ENCODE data around the gene NKPD1. TPM values are rescaled to one million over a fixed set of nuclear protein-coding genes. Genes with fewer than 3 reads are reported as not detected.

Gene NKPD1
- total RNA-seq, 4 donors from 2014 or later, result 1.2 TPM; not detected in 3

DNA sequence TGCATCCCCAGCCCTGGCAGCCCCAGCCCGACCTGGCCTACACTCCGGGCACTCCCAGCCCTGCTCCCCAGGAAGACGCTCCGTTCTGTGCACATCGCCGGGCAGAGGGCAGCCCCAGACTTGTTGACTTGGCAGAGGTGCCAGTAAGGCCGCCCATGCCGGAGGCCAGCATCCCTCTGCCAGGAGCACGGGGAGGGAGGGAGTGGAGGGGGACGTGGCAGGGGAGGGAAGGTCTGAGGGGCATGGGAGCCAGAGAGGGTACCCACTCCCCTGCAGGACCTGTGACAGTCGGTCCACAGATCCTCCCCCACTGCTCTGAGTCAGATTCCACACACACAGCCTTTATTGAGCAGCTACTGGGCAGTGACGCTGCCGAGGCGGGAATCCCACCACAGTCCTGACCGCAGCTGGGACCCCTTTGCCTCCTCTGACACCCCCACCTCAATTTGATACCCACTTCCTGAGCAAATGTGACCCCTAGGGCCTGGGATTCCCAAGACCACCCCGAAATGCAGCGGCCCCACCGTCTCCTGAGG is 1.9 kb upstream of the NKPD1 start:
- Histone ChIP-seq H3K36me3 (no peaks in the 10 kb centered on the region), H3K27ac (no peak overlapping the region), H3K27me3 (peaks cover 0 to 46% of the 10 kb centered on the region in 2 donors), H3K9me3 (no peaks in the 10 kb centered on the region), H3K4me1 (peaks cover 0 to 20% (median 4%) of the 10 kb centered on the region in 4 donors), H3K4me3 (no peak overlapping the region)
- DNase-seq (ENCODE audit: low spot score in 2 of 2), result no peak
- TF ChIP-seq CTCF (IDR thresholded peaks at IDR 0.05), result no peak
- TF ChIP-seq EP300 (IDR thresholded peaks at IDR 0.05), result no peak
- no peak for TF ChIP-seq POLR2A (IDR thresholded peaks at IDR 0.05)
- 69 to 71% methylated on average over 18 of the region's 18 CpGs for WGBS, 2 donors

DNA sequence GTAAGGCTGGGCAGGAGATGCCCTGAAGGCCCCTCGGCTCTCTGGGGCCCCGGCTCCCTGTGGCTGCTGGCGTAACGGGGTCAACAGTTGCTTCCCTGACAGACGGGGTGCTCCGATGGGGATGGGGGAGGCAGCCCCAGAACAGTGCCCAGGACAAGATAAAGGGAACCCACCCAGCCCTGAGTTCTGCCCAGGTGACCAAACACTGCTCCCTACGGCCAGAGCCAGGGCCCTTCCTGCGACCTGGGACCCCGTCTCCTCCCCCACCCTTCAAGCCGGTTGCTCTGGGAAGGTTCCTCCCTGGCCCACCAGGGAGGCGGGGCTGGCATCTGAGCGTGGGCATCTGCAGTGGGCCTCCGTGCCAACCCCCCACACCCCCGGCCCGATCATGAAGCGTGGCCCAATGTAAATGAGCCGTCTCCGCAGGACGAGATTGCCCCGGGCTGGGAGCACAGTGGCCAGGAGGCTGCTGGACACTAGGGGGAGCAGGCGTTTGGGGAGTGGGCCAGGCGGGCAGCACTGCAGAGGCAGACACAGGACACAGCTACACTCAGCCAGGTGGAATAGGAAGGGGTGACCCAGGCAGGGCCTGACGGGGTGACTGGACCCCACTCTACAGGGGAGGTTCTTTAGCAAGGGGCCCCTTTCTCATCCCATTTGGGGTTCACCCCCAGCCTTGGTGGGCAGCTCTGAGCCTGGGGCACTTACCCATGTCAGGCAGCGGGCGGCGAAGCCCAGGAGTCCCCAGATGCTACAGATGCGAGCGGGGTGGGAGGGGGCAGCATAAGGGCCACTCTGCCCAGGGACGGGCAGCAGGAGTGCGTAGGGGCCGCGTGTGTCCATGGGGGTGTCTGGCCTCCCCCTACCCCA is 1.2 kb upstream of the NKPD1 start:
- DNase-seq (ENCODE audit: low spot score in 2 of 2), result no peak
- TF ChIP-seq EP300 (IDR thresholded peaks at IDR 0.05), result no peak
- TF ChIP-seq CTCF (IDR thresholded peaks at IDR 0.05), result peak in 2 of 5 experiments; percentile 22 to 23
- TF ChIP-seq POLR2A (IDR thresholded peaks at IDR 0.05), result no peak
- no peaks in the 10 kb centered on the region for H3K9me3 ChIP-seq
- H3K36me3 ChIP-seq, result no peaks in the 10 kb centered on the region
- peaks cover 0 to 54% of the 10 kb centered on the region in 2 donors for H3K27me3 ChIP-seq
- WGBS, 2 donors, result 26 to 55% methylated on average over 16 to 22 of the region's 32 CpGs
- no peak overlapping the region for H3K4me3 ChIP-seq
- H3K27ac ChIP-seq, result no peak overlapping the region
- H3K4me1 ChIP-seq, result peaks cover 0 to 20% (median 4%) of the 10 kb centered on the region in 4 donors

DNA sequence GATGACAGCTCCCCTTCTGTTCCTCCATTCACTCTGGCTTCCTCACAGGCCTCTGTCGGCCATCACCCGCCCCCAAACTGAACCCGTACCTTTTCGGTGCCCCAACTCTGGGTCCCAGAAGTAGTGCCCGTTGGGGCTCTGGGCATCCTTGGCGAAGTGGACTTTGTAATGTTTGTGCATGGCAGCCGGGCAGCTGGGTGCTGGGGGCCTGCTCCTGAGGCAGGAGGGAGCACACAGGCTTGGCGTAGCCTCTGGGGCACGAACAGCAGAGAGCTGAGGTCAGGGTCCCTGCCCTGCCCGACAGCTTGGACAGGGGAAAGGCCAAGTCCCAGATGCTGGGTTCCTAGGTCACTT is 834 bp downstream of the NKPD1 start:
- Histone ChIP-seq H3K36me3 (no peaks in the 10 kb centered on the region), H3K9me3 (no peaks in the 10 kb centered on the region), H3K4me3 (no peak overlapping the region), H3K4me1 (peaks cover 0 to 17% (median 4%) of the 10 kb centered on the region in 4 donors), H3K27ac (no peak overlapping the region), H3K27me3 (peaks cover 0 to 74% of the 10 kb centered on the region in 2 donors)
- DNase-seq (ENCODE audit: low spot score in 2 of 2), result no peak
- WGBS, 2 donors, result 63 to 72% methylated on average over 10 of the region's 10 CpGs
- TF ChIP-seq EP300 (IDR thresholded peaks at IDR 0.05) (no peak), POLR2A (IDR thresholded peaks at IDR 0.05) (no peak), CTCF (IDR thresholded peaks at IDR 0.05) (no peak)

DNA sequence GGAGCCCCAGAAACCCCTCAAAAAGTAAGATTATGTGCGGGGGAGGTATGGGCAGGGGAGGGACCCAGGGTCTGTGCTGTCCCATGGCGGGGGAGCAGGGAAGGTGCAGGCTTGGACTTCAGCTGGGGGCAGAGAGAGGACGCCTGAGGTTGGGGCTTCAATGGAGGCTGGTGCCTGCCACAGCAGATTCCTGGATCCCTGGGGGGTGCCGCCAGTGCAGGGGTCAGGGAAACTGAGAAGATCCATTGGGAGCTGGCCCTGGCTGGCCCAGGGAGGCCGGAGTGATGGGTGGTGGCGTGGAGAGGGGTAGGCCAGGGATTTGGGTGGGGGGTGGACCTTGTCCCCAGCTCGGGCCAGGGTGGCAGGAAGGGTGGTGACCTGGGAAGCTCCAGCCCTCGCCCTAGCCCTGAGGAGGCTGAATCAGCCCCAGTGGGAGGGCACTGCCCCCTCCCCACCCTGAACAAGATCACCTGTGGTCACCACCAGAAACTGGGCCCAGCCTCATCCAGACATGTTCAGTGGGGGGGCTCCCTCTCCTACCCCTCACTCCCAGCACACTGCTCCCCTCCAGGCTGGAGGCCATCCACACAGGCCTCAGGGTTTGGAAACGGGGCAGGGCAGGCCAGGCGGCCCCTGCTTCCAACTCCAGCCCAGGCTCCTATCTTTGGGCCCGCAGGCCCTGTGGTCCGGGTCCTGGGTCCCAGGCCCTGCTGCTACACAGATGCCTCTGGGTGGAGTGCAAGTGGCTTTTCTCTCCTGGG is 1.4 kb downstream of the NKPD1 start:
- Histone ChIP-seq H3K27me3 (peaks cover 0 to 78% of the 10 kb centered on the region in 2 donors), H3K27ac (no peak overlapping the region), H3K36me3 (no peaks in the 10 kb centered on the region), H3K4me3 (no peak overlapping the region), H3K4me1 (peaks cover 0 to 11% (median 2%) of the 10 kb centered on the region in 4 donors), H3K9me3 (no peaks in the 10 kb centered on the region)
- TF ChIP-seq POLR2A (IDR thresholded peaks at IDR 0.05) (no peak), CTCF (IDR thresholded peaks at IDR 0.05) (no peak), EP300 (IDR thresholded peaks at IDR 0.05) (no peak)
- DNase-seq (ENCODE audit: low spot score in 2 of 2), result no peak
- 75 to 80% methylated on average over 12 of the region's 12 CpGs for WGBS, 2 donors
